Measurements from ENCODE around the gene ERG28. TPM values are rescaled to one million over a fixed set of nuclear protein-coding genes. Genes with fewer than 3 reads are reported as not detected.

Gene ERG28
- total and polyA plus RNA-seq, 10 of the 15 experiments (the other 5 are each of a cell fraction or from before 2014, with no cell fraction given), result 15.2 to 67.0 (median 48.1) TPM

GRCh38 chr14:75630695-75631452 is 29.8 kb downstream of the ERG28 start (continued):
- TF ChIP-seq ATF3 (IDR thresholded peaks at IDR 0.05; ENCODE audit: borderline replicate concordance, extremely low read depth, low read depth, low read length) (no peak), ZNF687 (IDR thresholded peaks at IDR 0.05) (no peak), CREB1 (IDR thresholded peaks at IDR 0.05; ENCODE audit: low read depth) (no peak), PKNOX1 (IDR thresholded peaks at IDR 0.05) (no peak), FOS (IDR thresholded peaks at IDR 0.05; ENCODE audit: borderline replicate concordance, extremely low read depth, insufficient read length) (no peak), RUNX3 (IDR thresholded peaks at IDR 0.05; ENCODE audit: low read length) (no peak)

All from GM12878 (cell line).